CD14-positive monocyte (primary cell): ENCODE measurements around the gene CSNK1G2. TPM values are rescaled to one million over a fixed set of nuclear protein-coding genes. Genes with fewer than 3 reads are reported as not detected.

Experiments
- DNase-seq, 3 donors: peaks; one replicate each; pipeline ENCODE4 v3.0.0-alpha.2; 2011 to 2022
- H2AFZ ChIP-seq: 2 replicates; pipeline ENCODE4 v1.6.0; 2012; ENCODE audit warnings: mild to moderate bottlenecking, low read depth, low read length, inconsistent platforms; ENCODE audit not compliant: insufficient read depth, poor library complexity, severe bottlenecking
- H3K27ac ChIP-seq, 2 donors: 1 replicate in 1 of 2; 2 replicates in 1 of 2; pipeline ENCODE4 v1.5.1; 2012 to 2013; ENCODE audit warnings: low read length in 2 of 2, control low read depth in 1 of 2, inconsistent platforms in 1 of 2, low read depth in 1 of 2, mild to moderate bottlenecking in 1 of 2
- H3K27me3 ChIP-seq, 2 donors: one replicate each; pipeline versions ENCODE4 v1.6.0 to v1.6.1; 2011 to 2013; ENCODE audit warnings: low read length in 2 of 2; ENCODE audit not compliant: control insufficient read depth in 2 of 2, insufficient read depth in 2 of 2
- H3K36me3 ChIP-seq, 2 donors: replicated peaks in 1 of 2; 1 replicate in 1 of 2; 2 replicates in 1 of 2; pipeline versions ENCODE4 v1.5.1 to v1.6.1; 2012 to 2013; ENCODE audit warnings: low read length in 2 of 2, control low read depth in 1 of 2, inconsistent platforms in 1 of 2, mild to moderate bottlenecking in 1 of 2; ENCODE audit not compliant: insufficient read depth in 2 of 2, control insufficient read depth in 1 of 2
- H3K4me1 ChIP-seq, 2 donors: 1 replicate in 1 of 2; 2 replicates in 1 of 2; pipeline versions ENCODE4 v1.5.1 to v1.6.1; 2012 to 2013; ENCODE audit warnings: low read length in 2 of 2, control low read depth in 1 of 2, inconsistent platforms in 1 of 2, mild to moderate bottlenecking in 1 of 2, moderate library complexity in 1 of 2; ENCODE audit not compliant: insufficient read depth in 2 of 2, control insufficient read depth in 1 of 2
- H3K4me2 ChIP-seq: replicated peaks from 2 replicates; pipeline ENCODE3; 2012; ENCODE audit warnings: low read length, moderate library complexity, mild to moderate bottlenecking; ENCODE audit not compliant: poor library complexity, severe bottlenecking; ENCODE audit errors: extremely low read depth
- H3K4me3 ChIP-seq, 3 experiments: fragments of 200-600 bp in 1 of 3; sonication (generic) in 1 of 3; replicated peaks in 1 of 3; 1 replicate in 2 of 3; 2 replicates in 1 of 3; pipeline ENCODE4 v1.5.1; 2011 to 2013; ENCODE audit warnings: low read length in 3 of 3, mild to moderate bottlenecking in 3 of 3, control low read depth in 2 of 3, low read depth in 2 of 3, inconsistent platforms in 1 of 3, moderate library complexity in 1 of 3
- H3K79me2 ChIP-seq: 2 replicates; pipeline ENCODE4 v1.6.0; 2012; ENCODE audit warnings: mild to moderate bottlenecking, control low read depth, inconsistent platforms, low read length, moderate library complexity; ENCODE audit not compliant: insufficient read depth
- H3K9ac ChIP-seq: 2 replicates; pipeline ENCODE4 v1.6.0; 2017; ENCODE audit warnings: low read length, mild to moderate bottlenecking; ENCODE audit not compliant: insufficient read depth, poor library complexity, severe bottlenecking
- H3K9me3 ChIP-seq, 2 donors: replicated peaks in 1 of 2; 1 replicate in 1 of 2; 2 replicates in 1 of 2; pipeline versions ENCODE4 v1.5.1 to v1.6.1; 2012 to 2013; ENCODE audit warnings: low read length in 2 of 2, control low read depth in 1 of 2; ENCODE audit not compliant: control insufficient read depth in 1 of 2, insufficient read depth in 1 of 2
- H4K20me1 ChIP-seq: 2 replicates; pipeline ENCODE4 v1.6.0; 2012; ENCODE audit warnings: mild to moderate bottlenecking, low read length, control low read depth, moderate library complexity; ENCODE audit not compliant: insufficient read depth
- H3K27ac Mint-ChIP-seq, 7 donors: one replicate each; pipeline ENCODE4 v1.8.0; 2020; ENCODE audit warnings: mild to moderate bottlenecking in 7 of 7, mixed read lengths in 7 of 7, moderate library complexity in 6 of 7, inconsistent platforms in 2 of 7
- H3K27me3 Mint-ChIP-seq, 3 donors: one replicate each; pipeline ENCODE4 v1.8.0; 2021 to 2022; ENCODE audit warnings: low read depth in 3 of 3, mild to moderate bottlenecking in 3 of 3, mixed read lengths in 3 of 3, moderate library complexity in 3 of 3, inconsistent platforms in 1 of 3
- H3K36me3 Mint-ChIP-seq, 2 donors: one replicate each; pipeline ENCODE4 v1.8.0; 2020; ENCODE audit warnings: mixed read lengths in 2 of 2, inconsistent platforms in 1 of 2, mild to moderate bottlenecking in 1 of 2
- H3K4me1 Mint-ChIP-seq: one replicate; pipeline ENCODE4 v1.8.0; 2020; ENCODE audit warnings: mild to moderate bottlenecking, mixed read lengths
- H3K4me3 Mint-ChIP-seq, 2 donors: one replicate each; pipeline ENCODE4 v1.8.0; 2020; ENCODE audit warnings: mild to moderate bottlenecking in 2 of 2, mixed read lengths in 2 of 2, moderate library complexity in 1 of 2
- H3K9me3 Mint-ChIP-seq, 7 donors: one replicate each; pipeline ENCODE4 v1.8.0; 2020 to 2022; ENCODE audit warnings: mixed read lengths in 7 of 7, mild to moderate bottlenecking in 6 of 7, moderate library complexity in 6 of 7, inconsistent platforms in 2 of 7
- WGBS: methylation state at CpG from one replicate; pipeline ENCODE4 v1.1.5; 2013; ENCODE audit warnings: missing lambda C conversion rate; ENCODE audit not compliant: insufficient coverage; 5-methylcytosine and 5-hydroxymethylcytosine counted together
- intact Hi-C, 2 donors: fragments of 100-400 bp; cut with micrococcal nuclease; formaldehyde crosslinking; loops; one replicate each; pipeline versions ENCODE4 v1.15.0 to v1.15.1; 2023
- polyA plus RNA-seq, 3 donors: library from polyadenylated mRNA; depleted of rRNA in 1 of 3; unstranded in 2 of 3; stranded (reverse) in 1 of 3; fragments of 300-500 nt in 2 of 3; fragments of >200 nt in 1 of 3; fragmentation: Illumina TruSeq in 2 of 3; gene quantifications; 1 replicate in 2 of 3; 2 replicates in 1 of 3; pipeline ENCODE4 v1.2.3, GENCODE V29; 2012 to 2021
- TF ChIP-seq, protein P1 (sequence below): fragments of 200-600 bp; IDR thresholded peaks from one replicate; pipeline ENCODE4 v1.8.0; 2022; ENCODE audit warnings: antibody characterized with exemption, mild to moderate bottlenecking

The CSNK1G2 gene
- polyA plus RNA-seq, 3 donors: 10.8 to 215 (median 20.3) TPM

DNA sequence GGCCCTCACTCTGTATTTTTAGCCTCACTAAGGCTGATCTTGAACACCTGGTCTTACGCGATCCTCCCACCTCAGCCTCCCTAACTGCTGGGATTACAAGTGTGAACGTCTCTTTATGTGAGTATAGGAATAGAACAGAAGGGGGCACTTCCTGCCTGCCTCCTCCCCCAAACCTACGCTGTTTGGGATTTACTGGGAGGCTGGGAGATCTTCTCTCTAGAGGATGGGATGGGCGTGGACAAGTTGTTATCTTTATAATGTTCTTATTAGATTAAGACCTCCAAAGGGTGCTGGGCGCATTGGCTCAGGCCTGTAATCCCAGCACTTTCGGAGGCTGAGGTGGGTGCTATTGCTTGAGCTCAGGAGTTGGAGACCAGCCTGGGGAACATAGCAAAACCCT is 2.9 kb upstream of the CSNK1G2 start:
- Histone ChIP-seq H3K36me3 (no peaks in the 10 kb centered on the region), H3K4me3 (no peak overlapping the region), H3K27me3 (no peaks in the 10 kb centered on the region), H4K20me1 (peaks cover 10% of the 10 kb centered on the region), H3K27ac (no peak overlapping the region), H3K9ac (no peak overlapping the region), H3K4me1 (peaks cover 13 to 33% of the 10 kb centered on the region in 2 donors), H2AFZ (no peak overlapping the region), H3K4me2 (no peak overlapping the region), H3K9me3 (peaks cover 0 to 8% of the 10 kb centered on the region in 2 donors), H3K79me2 (peaks cover 18% of the 10 kb centered on the region)
- TF ChIP-seq, protein P1, sequence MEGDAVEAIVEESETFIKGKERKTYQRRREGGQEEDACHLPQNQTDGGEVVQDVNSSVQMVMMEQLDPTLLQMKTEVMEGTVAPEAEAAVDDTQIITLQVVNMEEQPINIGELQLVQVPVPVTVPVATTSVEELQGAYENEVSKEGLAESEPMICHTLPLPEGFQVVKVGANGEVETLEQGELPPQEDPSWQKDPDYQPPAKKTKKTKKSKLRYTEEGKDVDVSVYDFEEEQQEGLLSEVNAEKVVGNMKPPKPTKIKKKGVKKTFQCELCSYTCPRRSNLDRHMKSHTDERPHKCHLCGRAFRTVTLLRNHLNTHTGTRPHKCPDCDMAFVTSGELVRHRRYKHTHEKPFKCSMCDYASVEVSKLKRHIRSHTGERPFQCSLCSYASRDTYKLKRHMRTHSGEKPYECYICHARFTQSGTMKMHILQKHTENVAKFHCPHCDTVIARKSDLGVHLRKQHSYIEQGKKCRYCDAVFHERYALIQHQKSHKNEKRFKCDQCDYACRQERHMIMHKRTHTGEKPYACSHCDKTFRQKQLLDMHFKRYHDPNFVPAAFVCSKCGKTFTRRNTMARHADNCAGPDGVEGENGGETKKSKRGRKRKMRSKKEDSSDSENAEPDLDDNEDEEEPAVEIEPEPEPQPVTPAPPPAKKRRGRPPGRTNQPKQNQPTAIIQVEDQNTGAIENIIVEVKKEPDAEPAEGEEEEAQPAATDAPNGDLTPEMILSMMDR: no peak
- Mint-ChIP-seq H3K27ac (peak overlapping the region in 1 of 7 donors; percentile 76), H3K4me1 (peaks cover 30% of the 10 kb centered on the region), H3K4me3 (no peak overlapping the region), H3K36me3 (peaks cover 0 to 4% of the 10 kb centered on the region in 2 donors), H3K9me3 (peaks cover 5 to 9% (median 7%) of the 10 kb centered on the region in 7 donors), H3K27me3 (peaks cover 0 to 9% (median 4%) of the 10 kb centered on the region in 3 donors)
- intact Hi-C loops: no loop called here
- WGBS: no CpG with 5 or more reads among the region's 7 CpGs
- DNase-seq: no peak

DNA sequence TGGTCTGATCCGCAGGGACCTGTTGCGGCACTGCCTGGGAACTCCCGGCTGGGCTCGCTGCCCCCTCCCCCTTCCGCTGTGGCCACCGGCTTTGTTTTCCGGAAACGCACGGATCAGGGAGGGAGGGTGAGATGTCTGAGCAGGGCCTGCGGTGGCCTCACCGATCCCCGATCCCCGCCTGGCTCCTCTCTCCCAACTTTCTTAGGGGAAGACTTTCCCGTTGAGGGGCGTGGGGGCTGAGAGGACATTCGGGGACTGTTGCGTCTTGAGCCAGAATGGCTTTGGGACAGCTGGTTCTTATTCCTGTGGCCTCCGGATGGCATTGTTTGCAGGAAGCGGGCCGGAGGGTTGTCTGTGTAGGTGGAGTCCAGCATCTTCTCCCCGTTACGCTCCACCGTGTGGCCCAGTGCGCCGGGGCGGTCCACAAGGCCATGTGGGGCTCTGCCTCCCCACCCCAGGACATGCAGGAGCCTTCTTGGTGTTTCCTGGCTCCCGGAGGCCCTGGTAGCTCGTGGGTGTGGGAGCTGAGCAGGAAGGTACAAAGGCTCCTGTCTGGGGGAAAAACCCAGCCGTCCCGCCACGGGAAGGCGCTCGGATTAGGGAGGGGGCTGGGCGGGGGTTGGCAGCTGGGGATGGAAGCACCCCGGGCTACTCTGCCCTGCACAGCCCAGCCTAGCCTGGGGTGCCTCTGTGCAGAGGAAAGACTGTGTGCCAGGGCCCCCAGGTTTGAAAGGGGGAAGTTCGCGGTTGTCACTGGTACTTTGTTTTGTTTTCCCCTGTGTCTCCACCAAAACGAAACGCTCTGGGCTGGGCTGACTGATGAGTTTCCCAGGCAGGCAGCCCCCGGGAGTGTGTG is 1.3 kb downstream of the CSNK1G2 start:
- peaks cover 0 to 4% of the 10 kb centered on the region in 2 donors for H3K36me3 ChIP-seq
- H3K4me3 Mint-ChIP-seq: peak overlapping the region; percentile 93 to 99
- peaks cover 39% of the 10 kb centered on the region for H3K4me1 Mint-ChIP-seq
- H3K27ac ChIP-seq: peak overlapping the region; percentile 98 to 99
- H3K27me3 Mint-ChIP-seq: peaks cover 0 to 2% (median 1%) of the 10 kb centered on the region in 3 donors
- H3K4me3 ChIP-seq: peak overlapping the region; percentile 68 to 99 (median 91)
- H3K79me2 ChIP-seq: peaks cover 55% of the 10 kb centered on the region
- H3K27ac Mint-ChIP-seq: peak overlapping the region; percentile 96 to 99 (median 98)
- H3K4me1 ChIP-seq: peaks cover 32 to 47% of the 10 kb centered on the region in 2 donors
- no peaks in the 10 kb centered on the region for H3K9me3 ChIP-seq
- peak overlapping the region; percentile 75 for H3K4me2 ChIP-seq
- peaks cover 0 to 10% of the 10 kb centered on the region in 2 donors for H3K36me3 Mint-ChIP-seq
- no peaks in the 10 kb centered on the region for H3K27me3 ChIP-seq
- TF ChIP-seq, protein P1: no peak
- no peak overlapping the region for H2AFZ ChIP-seq
- H3K9me3 Mint-ChIP-seq: peaks cover 0 to 1% (median 0%) of the 10 kb centered on the region in 7 donors
- intact Hi-C loops: no loop called here
- peak; percentile 79 to 87 (median 81) for DNase-seq
- H3K9ac ChIP-seq: peak overlapping the region; percentile 97
- peaks cover 48% of the 10 kb centered on the region for H4K20me1 ChIP-seq
- WGBS: under 1% methylated on average over 21 of the region's 40 CpGs
